ENCODE results near the gene DHRS7B. TPM values are rescaled to one million over a fixed set of nuclear protein-coding genes. Genes with fewer than 3 reads are reported as not detected.
"Not testable (repeated sequence)": the region's sequence is repeated elsewhere in the genome, so short reads cannot be mapped to it uniquely, and the experiment has no call there.

Gene DHRS7B
- total RNA-seq, 1 donor from 2014 or later: 23.6 TPM

- intact Hi-C loops (cut with micrococcal nuclease): no loop called here
- Mint-ChIP-seq H3K9me3 (no peaks in the 10 kb centered on the region), H3K36me3 (ENCODE audit: low read depth) (peaks cover 6% of the 10 kb centered on the region), H3K4me1 (ENCODE audit: low read depth) (no peaks in the 10 kb centered on the region), H3K27ac (no peak overlapping the region), H3K4me3 (no peak overlapping the region), H3K27me3 (ENCODE audit: insufficient read depth) (no peaks in the 10 kb centered on the region)
- no peak for DNase-seq (ENCODE audit: low spot score)
Observed at GRCh38 chr17:21177401-21177800, 50.6 kb downstream of the DHRS7B start.

GRCh38 chr17:21177854-21178600 lies 51.3 kb downstream of the DHRS7B start:
- Mint-ChIP-seq H3K4me3 (no peak overlapping the region), H3K36me3 (ENCODE audit: low read depth) (peaks cover 5% of the 10 kb centered on the region), H3K4me1 (ENCODE audit: low read depth) (no peaks in the 10 kb centered on the region), H3K9me3 (no peaks in the 10 kb centered on the region), H3K27ac (no peak overlapping the region), H3K27me3 (ENCODE audit: insufficient read depth) (no peaks in the 10 kb centered on the region)
- DNase-seq (ENCODE audit: low spot score): no peak
- intact Hi-C loops (cut with micrococcal nuclease): no loop called here

GRCh38 chr17:21183468-21183867 lies 56.7 kb downstream of the DHRS7B start:
- Mint-ChIP-seq H3K27ac (no peak overlapping the region), H3K4me1 (ENCODE audit: low read depth) (no peaks in the 10 kb centered on the region), H3K36me3 (ENCODE audit: low read depth) (peaks cover 14% of the 10 kb centered on the region), H3K27me3 (ENCODE audit: insufficient read depth) (no peaks in the 10 kb centered on the region), H3K9me3 (no peaks in the 10 kb centered on the region), H3K4me3 (no peak overlapping the region)
- intact Hi-C loops (cut with micrococcal nuclease): no loop called here
- no peak for DNase-seq (ENCODE audit: low spot score)

- no peaks in the 10 kb centered on the region for H3K9me3 Mint-ChIP-seq
- peaks cover 16% of the 10 kb centered on the region for H3K36me3 Mint-ChIP-seq (ENCODE audit: low read depth)
- intact Hi-C loops (cut with micrococcal nuclease): no loop called here
- no peaks in the 10 kb centered on the region for H3K4me1 Mint-ChIP-seq (ENCODE audit: low read depth)
- DNase-seq (ENCODE audit: low spot score): no peak
- H3K27me3 Mint-ChIP-seq (ENCODE audit: insufficient read depth): no peaks in the 10 kb centered on the region
- no peak overlapping the region for H3K4me3 Mint-ChIP-seq
- H3K27ac Mint-ChIP-seq: no peak overlapping the region
Observed at GRCh38 chr17:21184570-21184969, 57.8 kb downstream of the DHRS7B start.

- no peak overlapping the region for H3K4me3 Mint-ChIP-seq
- H3K9me3 Mint-ChIP-seq: no peaks in the 10 kb centered on the region
- no peak for DNase-seq (ENCODE audit: low spot score)
- peaks cover 17% of the 10 kb centered on the region for H3K36me3 Mint-ChIP-seq (ENCODE audit: low read depth)
- H3K27ac Mint-ChIP-seq: no peak overlapping the region
- intact Hi-C loops (cut with micrococcal nuclease): no loop called here
- no peaks in the 10 kb centered on the region for H3K4me1 Mint-ChIP-seq (ENCODE audit: low read depth)
- no peaks in the 10 kb centered on the region for H3K27me3 Mint-ChIP-seq (ENCODE audit: insufficient read depth)
Observed at GRCh38 chr17:21185061-21185460, 58.3 kb downstream of the DHRS7B start.

- no peaks in the 10 kb centered on the region for H3K4me1 Mint-ChIP-seq (ENCODE audit: low read depth)
- no peaks in the 10 kb centered on the region for H3K27me3 Mint-ChIP-seq (ENCODE audit: insufficient read depth)
- peaks cover 24% of the 10 kb centered on the region for H3K36me3 Mint-ChIP-seq (ENCODE audit: low read depth)
- H3K27ac Mint-ChIP-seq: no peak overlapping the region
- H3K9me3 Mint-ChIP-seq: no peaks in the 10 kb centered on the region
- DNase-seq (ENCODE audit: low spot score): no peak
- intact Hi-C loops (cut with micrococcal nuclease): no loop called here
- no peak overlapping the region for H3K4me3 Mint-ChIP-seq
Observed at GRCh38 chr17:21186399-21187187, 59.8 kb downstream of the DHRS7B start.

- intact Hi-C loops (cut with micrococcal nuclease): no loop called here
- Mint-ChIP-seq H3K9me3 (no peaks in the 10 kb centered on the region), H3K4me3 (no peak overlapping the region), H3K4me1 (ENCODE audit: low read depth) (peaks cover 8% of the 10 kb centered on the region), H3K27me3 (ENCODE audit: insufficient read depth) (no peaks in the 10 kb centered on the region), H3K27ac (no peak overlapping the region), H3K36me3 (ENCODE audit: low read depth) (peaks cover 22% of the 10 kb centered on the region)
- no peak for DNase-seq (ENCODE audit: low spot score)
Observed at GRCh38 chr17:21189361-21189760, 62.6 kb downstream of the DHRS7B start.

- no peak for DNase-seq (ENCODE audit: low spot score)
- H3K27me3 Mint-ChIP-seq (ENCODE audit: insufficient read depth): no peaks in the 10 kb centered on the region
- H3K4me3 Mint-ChIP-seq: no peak overlapping the region
- no peaks in the 10 kb centered on the region for H3K9me3 Mint-ChIP-seq
- intact Hi-C loops (cut with micrococcal nuclease): no loop called here
- no peak overlapping the region for H3K27ac Mint-ChIP-seq
- H3K4me1 Mint-ChIP-seq (ENCODE audit: low read depth): peaks cover 12% of the 10 kb centered on the region
- H3K36me3 Mint-ChIP-seq (ENCODE audit: low read depth): peaks cover 19% of the 10 kb centered on the region
Observed at GRCh38 chr17:21190078-21190477, 63.3 kb downstream of the DHRS7B start.

GRCh38 chr17:21191698-21192097 lies 64.9 kb downstream of the DHRS7B start:
- peaks cover 12% of the 10 kb centered on the region for H3K4me1 Mint-ChIP-seq (ENCODE audit: low read depth)
- H3K36me3 Mint-ChIP-seq (ENCODE audit: low read depth): peaks cover 18% of the 10 kb centered on the region
- no peak overlapping the region for H3K27ac Mint-ChIP-seq
- H3K9me3 Mint-ChIP-seq: no peaks in the 10 kb centered on the region
- no peak overlapping the region for H3K4me3 Mint-ChIP-seq
- intact Hi-C loops (cut with micrococcal nuclease): no loop called here
- no peaks in the 10 kb centered on the region for H3K27me3 Mint-ChIP-seq (ENCODE audit: insufficient read depth)
- DNase-seq (ENCODE audit: low spot score): no peak

GRCh38 chr17:21192414-21192813 lies 65.7 kb downstream of the DHRS7B start:
- DNase-seq (ENCODE audit: low spot score); H3K4me3 Mint-ChIP-seq; H3K27me3 Mint-ChIP-seq (ENCODE audit: insufficient read depth); H3K27ac Mint-ChIP-seq; H3K9me3 Mint-ChIP-seq; intact Hi-C loops (cut with micrococcal nuclease): not testable (repeated sequence)
- Mint-ChIP-seq H3K4me1 (ENCODE audit: low read depth) (peaks cover 12% of the 10 kb centered on the region), H3K36me3 (ENCODE audit: low read depth) (peaks cover 24% of the 10 kb centered on the region)

GRCh38 chr17:21193031-21193430 lies 66.3 kb downstream of the DHRS7B start:
- no peaks in the 10 kb centered on the region for H3K27me3 Mint-ChIP-seq (ENCODE audit: insufficient read depth)
- H3K9me3 Mint-ChIP-seq: no peaks in the 10 kb centered on the region
- peaks cover 29% of the 10 kb centered on the region for H3K36me3 Mint-ChIP-seq (ENCODE audit: low read depth)
- H3K4me3 Mint-ChIP-seq: no peak overlapping the region
- H3K4me1 Mint-ChIP-seq (ENCODE audit: low read depth): peaks cover 12% of the 10 kb centered on the region
- DNase-seq (ENCODE audit: low spot score): no peak
- intact Hi-C loops (cut with micrococcal nuclease): no loop called here
- H3K27ac Mint-ChIP-seq: peak overlapping the region; percentile 48

- intact Hi-C loops (cut with micrococcal nuclease): no loop called here
- H3K4me1 Mint-ChIP-seq (ENCODE audit: low read depth): peaks cover 12% of the 10 kb centered on the region
- no peak overlapping the region for H3K4me3 Mint-ChIP-seq
Observed at GRCh38 chr17:21194226-21194625, 67.5 kb downstream of the DHRS7B start.

GRCh38 chr17:21194703-21195102 lies 67.9 kb downstream of the DHRS7B start:
- H3K4me1 Mint-ChIP-seq (ENCODE audit: low read depth): peaks cover 12% of the 10 kb centered on the region

More at GRCh38 chr17:21194226-21194625, 67.5 kb downstream of the DHRS7B start:
- H3K36me3 Mint-ChIP-seq (ENCODE audit: low read depth): peaks cover 28% of the 10 kb centered on the region
- no peaks in the 10 kb centered on the region for H3K27me3 Mint-ChIP-seq (ENCODE audit: insufficient read depth)
- no peak overlapping the region for H3K27ac Mint-ChIP-seq
- H3K9me3 Mint-ChIP-seq: no peaks in the 10 kb centered on the region
- DNase-seq (ENCODE audit: low spot score): no peak

More at GRCh38 chr17:21194703-21195102, 67.9 kb downstream of the DHRS7B start:
- Mint-ChIP-seq H3K36me3 (ENCODE audit: low read depth) (peaks cover 28% of the 10 kb centered on the region), H3K9me3 (no peaks in the 10 kb centered on the region), H3K4me3 (no peak overlapping the region), H3K27ac (no peak overlapping the region), H3K27me3 (ENCODE audit: insufficient read depth) (no peaks in the 10 kb centered on the region)
- DNase-seq (ENCODE audit: low spot score): no peak
- intact Hi-C loops (cut with micrococcal nuclease): no loop called here
